Ovary (tissue), 3 donors: ENCODE data around the gene QPCT.
"Not testable (repeated sequence)": the region's sequence is repeated elsewhere in the genome, so short reads cannot be mapped to it uniquely, and the experiment has no call there.

Source experiments
- EP300 ChIP-seq: sonication (generic); formaldehyde crosslinking; IDR thresholded peaks from one replicate; pipeline ENCODE4 v1.6.1; 2017; ENCODE audit warnings: antibody characterized with exemption
- TF ChIP-seq, protein P1 (sequence below), 3 donors: fragments of 450-650 bp in 2 of 3; fragments of 200-600 bp in 1 of 3; IDR thresholded peaks; one replicate each; pipeline versions ENCODE4 v1.5.1 to v1.8.0; 2016 to 2022; ENCODE audit warnings: antibody characterized with exemption in 3 of 3, mild to moderate bottlenecking in 1 of 3
- donor health status: DM: no; HTN: no; CAD: no.

DNA sequence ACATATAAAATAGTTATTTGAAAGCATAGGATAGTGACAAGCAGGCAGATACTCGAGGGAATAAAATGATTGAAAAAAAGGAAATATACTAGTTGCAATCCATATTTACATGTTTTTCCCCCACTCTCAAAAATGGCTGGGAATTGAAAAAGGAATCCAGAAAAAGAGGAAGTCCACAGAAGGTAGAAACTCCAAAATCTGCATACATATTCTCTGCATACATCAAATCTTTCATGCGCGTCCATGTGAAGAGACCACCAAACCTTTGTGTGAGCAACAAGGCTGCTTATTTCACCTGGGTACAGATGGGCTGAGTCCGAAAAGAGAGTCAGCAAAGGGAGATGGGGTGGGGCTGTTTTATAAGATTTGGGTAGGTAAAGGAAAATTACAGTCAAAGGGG is 36.4 kb downstream of the QPCT start:
- TF ChIP-seq EP300 = not testable (repeated sequence)
- TF ChIP-seq, protein P1, sequence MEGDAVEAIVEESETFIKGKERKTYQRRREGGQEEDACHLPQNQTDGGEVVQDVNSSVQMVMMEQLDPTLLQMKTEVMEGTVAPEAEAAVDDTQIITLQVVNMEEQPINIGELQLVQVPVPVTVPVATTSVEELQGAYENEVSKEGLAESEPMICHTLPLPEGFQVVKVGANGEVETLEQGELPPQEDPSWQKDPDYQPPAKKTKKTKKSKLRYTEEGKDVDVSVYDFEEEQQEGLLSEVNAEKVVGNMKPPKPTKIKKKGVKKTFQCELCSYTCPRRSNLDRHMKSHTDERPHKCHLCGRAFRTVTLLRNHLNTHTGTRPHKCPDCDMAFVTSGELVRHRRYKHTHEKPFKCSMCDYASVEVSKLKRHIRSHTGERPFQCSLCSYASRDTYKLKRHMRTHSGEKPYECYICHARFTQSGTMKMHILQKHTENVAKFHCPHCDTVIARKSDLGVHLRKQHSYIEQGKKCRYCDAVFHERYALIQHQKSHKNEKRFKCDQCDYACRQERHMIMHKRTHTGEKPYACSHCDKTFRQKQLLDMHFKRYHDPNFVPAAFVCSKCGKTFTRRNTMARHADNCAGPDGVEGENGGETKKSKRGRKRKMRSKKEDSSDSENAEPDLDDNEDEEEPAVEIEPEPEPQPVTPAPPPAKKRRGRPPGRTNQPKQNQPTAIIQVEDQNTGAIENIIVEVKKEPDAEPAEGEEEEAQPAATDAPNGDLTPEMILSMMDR (IDR thresholded peaks at IDR 0.05) = not testable (repeated sequence)
